ENCODE data around the gene SLC30A4.

The SLC30A4 gene

GRCh38 chr15:45449916-45450867 is 72.4 kb downstream of the SLC30A4 start:
- no peak for DNase-seq

DNA sequence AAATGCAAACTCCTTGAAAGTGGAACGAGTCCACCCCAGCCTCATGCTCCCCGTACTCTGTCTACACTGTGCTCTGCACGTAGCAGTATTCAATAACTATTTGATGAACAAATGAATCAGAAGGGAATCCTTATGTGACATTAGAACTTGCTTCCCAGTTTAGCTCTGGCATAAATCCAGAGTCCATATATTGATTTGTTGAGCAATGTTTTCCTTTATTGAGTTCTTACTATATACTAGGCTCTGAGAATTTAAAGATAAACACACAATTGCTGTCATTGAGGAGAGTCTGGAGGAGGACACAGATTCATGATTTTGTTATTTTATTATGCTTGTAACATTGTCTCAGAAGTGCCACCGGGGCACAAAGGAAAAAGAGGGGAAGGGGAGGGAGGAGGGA is 73.2 kb downstream of the SLC30A4 start:
- DNase-seq: no peak

- peak; percentile 98 for DNase-seq
Observed at GRCh38 chr15:45448066-45448915, 74.3 kb downstream of the SLC30A4 start.

DNA sequence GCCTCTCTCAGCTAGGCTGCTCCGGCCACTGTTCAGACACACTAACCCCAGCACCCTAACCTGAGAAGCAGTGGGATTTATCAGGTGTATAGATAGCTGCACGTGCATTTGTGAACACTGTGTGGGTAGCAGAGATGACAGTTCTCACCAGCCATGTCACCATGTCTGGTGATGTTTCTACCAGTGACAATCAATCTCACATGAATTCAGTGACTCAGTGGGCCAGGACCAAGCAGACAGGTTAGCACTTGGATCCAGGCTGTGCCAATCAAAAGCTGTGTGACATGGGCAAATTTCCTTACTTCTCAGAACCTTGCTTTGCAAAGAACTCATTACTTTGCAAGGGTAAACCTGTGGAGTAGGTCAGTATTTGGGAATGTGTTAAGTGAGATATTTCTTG is 78.9 kb downstream of the SLC30A4 start:
- no peak for DNase-seq

GRCh38 chr15:45442507-45443135 is 79.9 kb downstream of the SLC30A4 start:
- DNase-seq: no peak

DNA sequence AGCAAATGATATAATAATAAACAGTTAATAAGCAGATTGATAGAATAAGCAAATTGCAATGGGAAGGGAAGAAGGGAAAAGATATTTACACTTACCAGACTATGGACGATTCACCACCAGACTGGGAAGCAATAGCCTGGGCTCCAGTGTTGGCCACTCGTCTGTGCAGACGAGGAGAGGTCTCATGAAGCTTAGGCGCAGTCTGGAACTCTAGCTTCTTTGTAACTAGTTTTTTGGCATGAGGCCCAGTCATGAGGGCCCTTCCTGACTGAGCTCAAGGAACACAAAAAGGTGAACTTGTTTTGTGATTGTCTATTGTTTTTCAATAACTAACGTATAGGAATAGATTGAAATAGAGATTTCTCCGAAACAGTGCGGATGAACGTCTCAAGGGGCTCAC is 80.9 kb downstream of the SLC30A4 start:
- DNase-seq: no peak

DNA sequence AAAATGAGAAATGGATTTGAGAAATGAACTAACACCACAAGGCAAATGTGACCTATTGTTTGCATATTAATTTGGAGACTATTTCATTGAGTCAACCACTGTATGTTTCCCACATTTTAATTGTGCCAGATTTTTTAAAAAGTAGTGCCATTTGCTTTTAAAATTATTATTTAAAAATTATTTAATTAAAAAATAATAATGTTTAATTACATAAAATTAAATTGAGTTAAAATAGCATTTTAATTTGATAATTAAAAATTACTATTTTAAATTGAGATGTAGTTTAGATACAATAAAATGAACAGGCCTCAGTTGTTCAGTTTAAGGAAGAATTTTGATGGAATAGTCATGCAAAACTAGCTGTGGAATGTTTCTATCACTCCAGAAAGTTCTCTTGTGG is 81.5 kb downstream of the SLC30A4 start:
- no peak for DNase-seq

DNA sequence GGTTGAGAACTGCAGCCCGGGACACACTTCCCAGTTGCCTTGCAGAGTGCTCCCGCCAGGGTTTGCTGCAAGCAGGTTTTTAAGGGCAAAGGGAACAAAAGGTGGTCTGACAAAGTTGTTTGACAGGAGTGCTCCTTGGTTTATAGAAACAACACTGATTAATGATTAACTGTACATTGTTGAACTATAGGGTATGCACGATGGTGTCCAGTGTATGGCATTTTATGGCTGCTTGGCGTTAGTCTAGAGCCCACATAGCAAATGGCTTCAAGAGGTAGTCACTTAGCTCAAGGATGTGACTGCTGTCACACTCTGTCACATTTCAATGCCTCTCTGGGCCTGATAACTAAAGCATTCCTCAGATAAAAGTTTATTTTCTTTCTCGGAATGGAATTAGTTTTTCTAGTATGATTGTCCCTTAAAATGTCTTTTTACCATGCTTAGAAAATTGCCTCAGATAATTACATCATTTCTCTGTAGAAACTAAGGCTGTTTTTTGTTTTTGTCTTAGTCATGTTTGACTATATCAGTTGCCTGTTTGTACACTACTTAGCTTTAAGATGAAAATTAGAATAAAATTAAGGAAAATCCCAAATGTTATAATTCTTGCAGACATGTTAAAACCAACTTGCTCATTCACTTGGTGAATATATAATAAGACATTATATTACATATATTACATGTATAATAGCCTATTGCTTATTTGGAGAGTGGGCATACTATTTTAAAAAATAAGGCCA is 82.9 kb downstream of the SLC30A4 start:
- no peak for DNase-seq

DNA sequence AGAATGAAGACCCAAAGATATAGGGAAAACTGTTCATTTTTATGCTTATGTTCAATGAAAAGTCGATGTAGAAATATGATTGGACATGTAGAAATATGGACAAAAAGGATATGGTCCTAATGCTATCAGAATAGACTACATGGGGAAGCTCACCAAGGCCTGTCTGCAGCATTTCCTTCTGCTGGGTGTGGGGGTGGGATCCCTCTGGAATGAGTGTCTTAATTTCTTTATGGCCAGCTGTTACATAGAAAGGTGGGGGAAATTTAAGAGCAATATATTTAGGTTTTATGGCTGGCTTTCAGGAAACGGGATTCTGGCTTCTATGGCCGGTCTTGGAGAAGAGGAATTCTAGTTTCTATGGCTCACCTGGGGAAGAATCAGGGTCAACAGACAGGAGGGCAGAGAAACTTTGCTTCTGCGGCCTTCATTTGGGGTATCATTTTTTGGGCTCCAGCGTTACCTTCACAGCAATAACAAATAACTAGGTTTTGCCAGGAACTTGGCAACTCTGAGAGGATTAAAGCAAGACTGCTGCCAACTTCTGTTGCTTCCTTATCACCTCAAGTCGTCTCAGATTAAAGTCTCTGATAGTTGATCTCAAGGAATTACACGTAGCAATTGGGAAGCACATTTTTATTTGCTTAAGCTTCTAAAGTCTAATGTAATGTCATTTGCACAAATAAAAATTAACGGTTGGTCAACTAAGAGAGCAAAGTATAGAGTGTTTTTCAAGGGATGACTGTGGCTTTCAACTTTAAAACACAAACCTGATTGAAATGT is 87.2 kb downstream of the SLC30A4 start:
- no peak for DNase-seq

DNA sequence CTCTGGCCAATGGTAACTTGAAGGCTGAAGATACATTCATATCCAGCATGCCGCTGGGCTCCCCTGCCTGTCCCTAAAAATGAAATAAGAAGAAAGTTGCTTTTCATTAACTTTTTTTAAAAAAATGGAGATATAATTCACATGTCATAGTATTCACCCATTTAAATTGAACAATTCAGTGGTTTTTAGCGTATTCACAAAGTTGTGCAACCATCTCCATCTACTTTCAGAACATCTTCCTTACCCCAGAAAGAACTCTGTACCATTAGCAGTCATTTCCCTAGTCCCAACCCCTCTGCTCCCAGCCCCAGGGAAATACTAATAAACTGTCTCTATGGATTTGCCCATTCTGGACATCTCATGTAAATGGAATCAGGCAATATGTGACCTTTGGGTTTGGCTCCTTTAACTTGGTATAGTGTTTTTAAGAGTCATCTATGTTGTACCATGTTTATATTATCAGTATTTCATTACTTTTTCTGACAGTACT is 88.4 kb downstream of the SLC30A4 start:
- DNase-seq: no peak

DNA sequence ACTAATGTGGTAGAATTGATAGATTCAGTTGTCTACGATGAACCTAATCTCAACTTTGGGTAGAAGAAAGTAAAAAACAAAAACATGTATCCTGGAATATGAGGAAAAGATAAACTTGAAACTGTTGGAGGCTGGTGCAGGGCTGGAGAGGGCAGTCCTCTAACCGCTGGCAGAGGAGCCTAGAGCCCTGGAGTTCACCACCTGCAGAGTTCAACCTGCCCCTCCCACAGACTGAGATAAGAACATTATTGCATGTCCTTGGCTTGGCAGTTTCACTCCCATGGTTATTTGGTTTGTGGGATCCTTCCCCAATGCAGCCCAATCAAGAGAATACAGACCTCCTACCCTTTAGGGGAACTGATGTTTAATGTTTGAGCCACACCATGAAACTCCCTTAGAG is 91.0 kb downstream of the SLC30A4 start:
- no peak for DNase-seq

GRCh38 chr15:45429941-45430792 is 92.4 kb downstream of the SLC30A4 start:
- DNase-seq: peak; percentile 98
